Measurements from ENCODE around the gene ALX4. TPM values are rescaled to one million over a fixed set of nuclear protein-coding genes. Genes with fewer than 3 reads are reported as not detected.

Gene ALX4
- total RNA-seq, 4 donors from 2014 or later, result 0.26 to 2.5 (median 0.73) TPM; not detected in 1

- TF ChIP-seq POLR2A (IDR thresholded peaks at IDR 0.05) (no peak), CTCF (IDR thresholded peaks at IDR 0.05) (no peak)
- H3K36me3 ChIP-seq, result no peaks in the 10 kb centered on the region
- DNase-seq, result no peak
These were observed 34.5 kb upstream of the ALX4 start for GRCh38 chr11:44344423-44344820.

GRCh38 chr11:44343778-44344422 lies 34.0 kb upstream of the ALX4 start:
- no peak for TF ChIP-seq POLR2A (IDR thresholded peaks at IDR 0.05)
- TF ChIP-seq CTCF (IDR thresholded peaks at IDR 0.05), result no peak
- DNase-seq, result no peak
- intact Hi-C loops (cut with DNase I; ENCODE audit: low total_unique reads), result no loop called here
- no peak overlapping the region for H3K4me3 ChIP-seq
- H3K36me3 ChIP-seq, result no peaks in the 10 kb centered on the region
- no peak overlapping the region for H3K27ac ChIP-seq
- no peaks in the 10 kb centered on the region for H3K9me3 ChIP-seq
- no peaks in the 10 kb centered on the region for H3K27me3 ChIP-seq
- no peaks in the 10 kb centered on the region for H3K4me1 ChIP-seq

More at GRCh38 chr11:44344423-44344820, 34.5 kb upstream of the ALX4 start:
- H3K4me1 ChIP-seq, result no peaks in the 10 kb centered on the region
- no peak overlapping the region for H3K4me3 ChIP-seq
- intact Hi-C loops (cut with DNase I; ENCODE audit: low total_unique reads), result no loop called here
- no peaks in the 10 kb centered on the region for H3K27me3 ChIP-seq
- no peaks in the 10 kb centered on the region for H3K9me3 ChIP-seq
- no peak overlapping the region for H3K27ac ChIP-seq

- Histone ChIP-seq H3K4me1 (no peaks in the 10 kb centered on the region), H3K36me3 (no peaks in the 10 kb centered on the region), H3K27me3 (peaks cover 0 to 10% of the 10 kb centered on the region in 2 donors), H3K4me3 (no peak overlapping the region), H3K27ac (no peak overlapping the region), H3K9me3 (no peaks in the 10 kb centered on the region)
- no peak for DNase-seq
- TF ChIP-seq POLR2A (IDR thresholded peaks at IDR 0.05) (no peak), CTCF (IDR thresholded peaks at IDR 0.05) (no peak)
- intact Hi-C loops (cut with DNase I; ENCODE audit: low total_unique reads), result no loop called here
These were observed 32.7 kb upstream of the ALX4 start for GRCh38 chr11:44342616-44343015.

GRCh38 chr11:44340656-44341055 lies 30.7 kb upstream of the ALX4 start:
- H3K4me1 ChIP-seq, result no peaks in the 10 kb centered on the region
- H3K36me3 ChIP-seq, result no peaks in the 10 kb centered on the region
- peaks cover 0 to 28% of the 10 kb centered on the region in 2 donors for H3K27me3 ChIP-seq
- no peak for TF ChIP-seq CTCF (IDR thresholded peaks at IDR 0.05)
- no peak for TF ChIP-seq POLR2A (IDR thresholded peaks at IDR 0.05)
- H3K4me3 ChIP-seq, result no peak overlapping the region
- no peak for DNase-seq
- no peaks in the 10 kb centered on the region for H3K9me3 ChIP-seq
- intact Hi-C loops (cut with DNase I; ENCODE audit: low total_unique reads), result no loop called here
- H3K27ac ChIP-seq, result no peak overlapping the region

- intact Hi-C loops (cut with DNase I; ENCODE audit: low total_unique reads), result no loop called here
- Histone ChIP-seq H3K4me3 (no peak overlapping the region), H3K36me3 (no peaks in the 10 kb centered on the region), H3K27me3 (peaks cover 0 to 34% of the 10 kb centered on the region in 2 donors), H3K27ac (no peak overlapping the region), H3K9me3 (no peaks in the 10 kb centered on the region), H3K4me1 (no peaks in the 10 kb centered on the region)
- DNase-seq, result no peak
- TF ChIP-seq CTCF (IDR thresholded peaks at IDR 0.05) (no peak), POLR2A (IDR thresholded peaks at IDR 0.05) (no peak)
These were observed 29.6 kb upstream of the ALX4 start for GRCh38 chr11:44339530-44339883.

Data from uterus (tissue), 4 donors.